GM18867 (cell line): Measurements from ENCODE around the gene ONECUT2.

Source experiments
- ATAC-seq: cut with Tn5 transposase; IDR thresholded peaks from one replicate; pipeline ENCODE4 v1.9.1; 2021; ENCODE audit warnings: mild to moderate bottlenecking, moderate library complexity; ENCODE audit not compliant: unreplicated experiment

The ONECUT2 gene

DNA sequence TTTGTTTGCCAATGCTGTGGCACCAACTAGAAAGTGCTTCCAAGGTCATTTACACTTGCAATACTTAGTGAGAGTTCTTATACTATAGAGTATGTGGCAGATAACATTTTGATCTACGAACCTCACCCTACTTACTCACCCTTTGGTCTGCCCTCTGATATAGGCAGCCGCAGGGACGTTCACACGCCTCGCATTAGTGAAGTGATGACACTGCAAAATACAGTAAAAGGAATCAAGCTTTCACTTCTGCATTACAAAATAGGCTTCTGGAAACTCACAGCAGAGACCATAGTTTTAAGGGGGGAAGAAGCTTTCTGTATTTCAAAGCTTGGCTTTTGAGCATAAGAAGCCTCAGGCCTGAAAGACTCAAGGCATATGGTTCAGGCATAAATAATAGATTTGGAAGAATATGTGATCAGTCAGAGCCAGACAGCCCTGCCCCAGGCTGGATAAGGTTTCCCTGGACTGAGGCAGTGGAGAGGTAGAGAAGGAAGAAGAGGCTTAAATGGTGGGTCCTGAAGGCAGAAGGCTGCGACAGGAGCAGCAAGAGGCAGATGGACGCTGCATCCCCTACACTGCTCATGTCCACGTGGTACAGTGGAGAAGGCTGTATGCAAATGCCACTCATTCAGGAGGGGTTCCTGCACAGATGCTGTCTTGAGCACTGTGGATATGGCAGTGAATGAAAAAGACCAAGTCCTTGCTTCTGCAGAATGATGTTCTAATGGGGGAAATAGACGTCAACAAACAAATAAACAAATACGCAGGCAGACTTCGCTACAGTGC, 88.2 kb downstream of the ONECUT2 start:
- peak; percentile 52 for ATAC-seq

DNA sequence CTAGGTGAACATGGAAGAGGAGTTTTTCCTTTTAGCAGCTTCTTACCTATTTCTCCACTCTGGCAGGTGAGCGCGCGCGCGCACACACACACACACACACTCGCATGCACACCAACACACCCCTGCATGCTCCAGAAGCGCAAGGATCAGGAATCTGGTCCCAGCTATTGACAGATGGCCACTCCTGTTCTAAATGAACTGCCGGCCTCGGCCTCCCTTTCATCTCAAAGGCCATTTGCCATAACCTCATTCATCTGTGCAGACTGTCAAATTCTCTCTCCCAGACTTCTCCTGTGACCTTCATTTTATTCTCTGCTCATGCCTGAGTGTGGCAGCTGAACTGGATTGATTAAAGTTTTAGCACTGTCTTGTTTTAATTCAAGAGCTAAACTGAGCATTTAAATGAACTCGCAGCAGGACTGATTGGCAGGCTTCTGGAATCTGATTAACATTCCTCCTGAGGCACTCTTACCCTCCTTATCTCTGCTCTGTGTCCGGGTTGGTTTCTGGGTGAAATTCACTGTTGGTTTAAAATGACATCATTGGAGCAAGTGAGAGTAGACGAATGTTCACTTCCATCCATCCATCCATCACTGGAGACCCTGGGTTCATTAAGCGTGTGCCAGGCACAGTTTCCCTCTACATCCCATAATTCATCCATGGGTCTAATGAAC, 92.5 kb downstream of the ONECUT2 start:
- no peak for ATAC-seq

DNA sequence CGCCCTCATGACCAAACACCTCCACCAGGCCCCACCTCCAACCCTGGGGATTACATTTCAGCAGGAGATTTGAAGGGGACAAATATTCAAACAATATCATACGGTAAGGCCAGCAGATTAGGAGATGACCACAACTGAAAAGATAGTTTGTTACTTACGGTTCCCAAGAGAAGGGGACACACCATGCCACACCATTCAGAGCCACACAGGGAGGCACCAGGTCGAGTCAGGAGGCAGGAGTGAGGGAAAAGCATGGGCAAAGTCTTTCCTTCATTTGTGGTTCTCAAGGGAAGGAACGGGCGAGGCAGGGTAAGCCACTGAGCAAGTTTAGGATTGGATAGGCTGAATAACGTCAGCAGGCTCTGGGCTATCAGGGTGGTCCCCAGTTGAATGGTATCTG, 94.0 kb downstream of the ONECUT2 start:
- ATAC-seq: no peak

DNA sequence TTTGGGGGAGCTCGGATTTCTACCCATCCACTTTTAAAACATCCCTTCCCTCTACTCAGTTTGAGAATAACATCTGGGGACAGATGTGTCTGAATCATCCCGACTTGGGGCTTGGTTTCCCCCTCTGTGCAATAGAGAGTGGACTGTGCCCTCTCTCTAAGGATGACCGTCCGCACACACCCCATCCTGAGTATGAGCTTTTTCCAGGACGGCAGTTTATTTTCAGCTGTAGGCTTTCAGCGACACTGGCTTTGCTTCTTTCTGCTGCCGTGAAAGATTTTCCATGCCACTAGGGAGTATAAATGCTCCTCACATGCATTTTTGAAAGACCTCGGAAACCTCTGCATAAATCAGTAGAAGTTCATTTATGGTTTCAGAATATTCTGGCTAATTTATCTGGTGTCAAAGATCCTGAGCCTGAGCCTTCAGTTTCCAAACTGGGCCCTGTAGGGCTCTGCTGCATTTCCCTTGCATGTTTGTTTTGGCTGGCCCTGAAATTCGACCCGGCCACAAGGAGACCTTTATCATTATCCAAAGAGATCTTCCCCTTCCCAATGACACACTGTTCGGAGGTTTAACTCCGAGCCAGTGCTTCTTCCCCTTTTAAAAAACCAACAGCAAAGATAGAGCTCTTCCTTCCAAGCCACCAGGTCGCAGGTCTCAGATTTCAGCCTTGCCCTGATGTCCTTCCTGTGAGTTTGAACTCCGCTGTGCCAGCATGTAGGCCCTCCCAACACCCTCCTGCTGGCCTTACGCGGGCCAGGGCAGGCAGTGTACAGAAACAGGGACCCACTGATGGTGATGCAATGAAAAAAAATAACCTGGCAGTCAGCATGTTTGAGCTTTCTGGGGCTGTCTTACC, 98.1 kb downstream of the ONECUT2 start:
- no peak for ATAC-seq

DNA sequence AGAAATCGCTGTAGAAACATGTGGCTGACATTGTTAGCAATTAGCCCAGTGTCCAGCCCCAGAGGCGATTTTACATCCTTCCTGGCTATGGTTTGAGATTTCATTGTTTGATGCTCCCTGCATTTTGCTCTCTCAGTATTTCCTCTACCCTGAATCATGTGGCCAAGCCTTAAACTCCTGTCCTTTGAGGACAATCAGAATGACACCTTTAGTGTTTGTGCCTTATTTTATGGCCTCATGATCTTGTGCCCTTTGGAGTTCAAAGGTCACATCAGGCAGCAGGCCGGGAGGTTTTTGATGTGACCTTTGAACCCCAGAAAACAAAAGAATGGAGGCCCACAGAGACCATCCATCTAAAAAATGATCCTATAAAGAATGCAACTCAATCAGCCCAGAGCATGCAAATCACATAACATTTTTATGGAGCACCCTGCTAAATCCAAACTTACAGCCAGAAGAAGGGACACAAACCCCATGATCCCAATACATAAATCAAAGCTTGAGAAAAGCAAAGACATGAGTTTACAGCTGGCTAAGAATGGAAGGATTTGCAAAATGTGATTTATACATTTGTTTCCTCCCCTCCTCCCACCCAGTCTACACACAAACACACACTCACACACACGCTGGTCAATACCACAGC, 98.8 kb downstream of the ONECUT2 start:
- ATAC-seq: no peak

DNA sequence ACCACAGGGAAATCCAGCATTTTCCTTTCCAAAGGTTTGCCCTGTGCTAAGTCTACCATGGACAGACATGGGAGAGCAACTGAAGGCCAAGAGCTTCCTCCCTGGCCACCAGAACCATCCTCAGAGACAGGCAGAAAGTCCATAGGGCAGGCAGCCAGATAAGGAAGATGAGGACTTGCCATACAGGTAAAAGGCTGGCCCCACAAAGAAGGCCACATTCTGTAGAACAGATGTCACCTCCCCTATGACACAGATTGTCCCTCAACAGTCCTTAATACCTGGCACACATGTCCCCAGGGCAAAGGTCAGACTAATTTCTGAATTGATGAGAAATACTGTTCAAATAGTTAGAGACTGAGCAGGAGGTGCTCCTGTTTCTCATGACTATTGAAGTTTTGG, 99.3 kb downstream of the ONECUT2 start:
- no peak for ATAC-seq

DNA sequence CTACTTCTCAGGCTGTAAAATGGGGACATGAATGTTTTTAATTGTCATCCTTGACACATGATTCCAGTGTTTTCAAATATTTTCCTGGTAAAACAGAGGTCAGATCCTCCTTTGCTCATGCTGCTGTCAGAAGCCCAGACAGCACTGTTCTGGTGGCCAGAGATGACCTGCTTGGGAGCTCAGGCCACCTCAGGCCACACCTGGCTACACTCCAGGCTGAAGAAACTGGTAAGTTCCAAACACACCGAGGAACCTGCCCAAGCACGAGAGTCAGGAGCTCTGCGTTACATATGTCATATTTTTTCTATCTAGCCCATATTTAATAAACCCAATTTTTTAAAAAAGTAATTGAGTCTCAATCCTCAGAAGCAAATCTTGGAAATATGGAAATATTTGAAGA, 103.4 kb downstream of the ONECUT2 start:
- ATAC-seq: no peak

DNA sequence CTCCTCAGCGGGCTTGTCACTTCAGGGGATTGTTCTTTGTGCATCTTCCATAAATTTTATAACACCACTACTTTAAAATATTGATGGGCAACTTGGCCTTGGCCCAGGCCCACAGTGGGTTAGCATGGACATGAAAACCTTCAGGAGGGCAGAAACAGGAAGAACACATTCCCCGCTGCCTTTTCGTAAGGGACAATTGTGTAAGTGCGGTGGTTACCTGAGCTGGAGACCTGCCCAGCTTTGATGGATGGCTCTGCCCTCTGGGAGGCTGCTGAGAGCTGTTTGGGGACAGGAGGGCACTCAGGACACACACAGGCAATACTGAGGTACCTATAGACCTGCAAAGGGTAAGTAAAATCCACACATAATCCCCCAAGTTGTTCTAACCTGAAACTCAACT, 104.5 kb downstream of the ONECUT2 start:
- ATAC-seq: no peak
